HL-60/S4 treated with phorbol 12-myristate 13-acetate at 8.2 ng/mL for 4 days and 3 days (cell line): ENCODE measurements around the gene MAPK4.

Experiments
- in situ Hi-C: fragments of 300-500 bp; cut with MboI; formaldehyde crosslinking; loops from 2 replicates; pipeline ENCODE4 v1.15.0; 2022; ENCODE audit warnings: low sequenced_read_pairs

Gene MAPK4

GRCh38 chr18:50622865-50623393 is 63.0 kb downstream of the MAPK4 start:
- in situ Hi-C loops, result no loop called here

GRCh38 chr18:50623694-50624352 is 63.9 kb downstream of the MAPK4 start:
- in situ Hi-C loops, result no loop called here

GRCh38 chr18:50624981-50625380 is 65.1 kb downstream of the MAPK4 start:
- in situ Hi-C loops, result no loop called here

- in situ Hi-C loops, result no loop called here
These were observed 66.4 kb downstream of the MAPK4 start for GRCh38 chr18:50626317-50626716.

- in situ Hi-C loops, result no loop called here
These were observed 68.0 kb downstream of the MAPK4 start for GRCh38 chr18:50627594-50628532.

GRCh38 chr18:50628533-50628905 is 68.6 kb downstream of the MAPK4 start:
- in situ Hi-C loops, result no loop called here

- in situ Hi-C loops, result no loop called here
These were observed 69.3 kb downstream of the MAPK4 start for GRCh38 chr18:50629148-50629631.

GRCh38 chr18:50630895-50631294 is 71.0 kb downstream of the MAPK4 start:
- in situ Hi-C loops, result no loop called here

- in situ Hi-C loops, result no loop called here
These were observed 73.1 kb downstream of the MAPK4 start for GRCh38 chr18:50632895-50633515.

GRCh38 chr18:50633992-50634391 is 74.1 kb downstream of the MAPK4 start:
- in situ Hi-C loops, result no loop called here

GRCh38 chr18:50636366-50637057 is 76.6 kb downstream of the MAPK4 start:
- in situ Hi-C loops, result no loop called here

- in situ Hi-C loops, result no loop called here
These were observed 78.4 kb downstream of the MAPK4 start for GRCh38 chr18:50638016-50638883.

GRCh38 chr18:50638884-50639420 is 79.1 kb downstream of the MAPK4 start:
- in situ Hi-C loops, result no loop called here

GRCh38 chr18:50639711-50640110 is 79.8 kb downstream of the MAPK4 start:
- in situ Hi-C loops, result no loop called here

GRCh38 chr18:50642439-50642838 is 82.6 kb downstream of the MAPK4 start:
- in situ Hi-C loops, result no loop called here

- in situ Hi-C loops, result no loop called here
These were observed 84.3 kb downstream of the MAPK4 start for GRCh38 chr18:50644146-50644545.

- in situ Hi-C loops, result no loop called here
These were observed 84.9 kb downstream of the MAPK4 start for GRCh38 chr18:50644807-50645206.

- in situ Hi-C loops, result no loop called here
These were observed 87.3 kb downstream of the MAPK4 start for GRCh38 chr18:50647237-50647636.

- in situ Hi-C loops, result no loop called here
These were observed 87.9 kb downstream of the MAPK4 start for GRCh38 chr18:50647792-50648191.

- in situ Hi-C loops, result no loop called here
These were observed 89.9 kb downstream of the MAPK4 start for GRCh38 chr18:50649821-50650220.
